Measurements from ENCODE around the gene UNCX.
"Not testable (repeated sequence)": the region's sequence is repeated elsewhere in the genome, so short reads cannot be mapped to it uniquely, and the experiment has no call there.

Gene UNCX

GRCh38 chr7:1278543-1278942 lies 45.9 kb downstream of the UNCX start:
- ATAC-seq (no peak), DNase-seq (no peak)

DNA sequence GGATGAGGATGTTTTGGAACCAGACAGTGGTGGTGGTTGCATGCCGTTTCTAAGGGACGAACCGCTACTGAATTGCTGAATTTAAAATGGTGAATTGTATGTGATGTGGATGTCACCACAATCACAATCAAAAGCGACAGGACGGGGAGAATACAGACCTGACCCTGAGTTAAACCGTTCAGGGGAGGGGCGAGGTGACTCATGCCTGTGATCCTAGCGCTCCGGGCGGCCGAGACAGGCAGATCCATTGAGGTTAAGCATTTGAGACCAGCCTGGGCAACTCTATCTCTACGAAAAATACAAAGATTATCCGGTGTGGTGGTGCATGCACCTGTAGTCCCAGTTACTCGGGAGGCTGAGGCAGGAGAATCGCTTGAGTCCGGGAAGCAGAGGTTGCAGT lies 46.4 kb downstream of the UNCX start:
- ATAC-seq = no peak
- DNase-seq = no peak

GRCh38 chr7:1279895-1280294 lies 47.2 kb downstream of the UNCX start:
- not testable (repeated sequence) for ATAC-seq, DNase-seq

- ATAC-seq = no peak
- no peak for DNase-seq
Observed at GRCh38 chr7:1281068-1281467, 48.4 kb downstream of the UNCX start.

GRCh38 chr7:1282679-1283078 lies 50.0 kb downstream of the UNCX start:
- DNase-seq (no peak), ATAC-seq (no peak)

GRCh38 chr7:1283337-1283736 lies 50.7 kb downstream of the UNCX start:
- DNase-seq = no peak
- ATAC-seq = no peak

DNA sequence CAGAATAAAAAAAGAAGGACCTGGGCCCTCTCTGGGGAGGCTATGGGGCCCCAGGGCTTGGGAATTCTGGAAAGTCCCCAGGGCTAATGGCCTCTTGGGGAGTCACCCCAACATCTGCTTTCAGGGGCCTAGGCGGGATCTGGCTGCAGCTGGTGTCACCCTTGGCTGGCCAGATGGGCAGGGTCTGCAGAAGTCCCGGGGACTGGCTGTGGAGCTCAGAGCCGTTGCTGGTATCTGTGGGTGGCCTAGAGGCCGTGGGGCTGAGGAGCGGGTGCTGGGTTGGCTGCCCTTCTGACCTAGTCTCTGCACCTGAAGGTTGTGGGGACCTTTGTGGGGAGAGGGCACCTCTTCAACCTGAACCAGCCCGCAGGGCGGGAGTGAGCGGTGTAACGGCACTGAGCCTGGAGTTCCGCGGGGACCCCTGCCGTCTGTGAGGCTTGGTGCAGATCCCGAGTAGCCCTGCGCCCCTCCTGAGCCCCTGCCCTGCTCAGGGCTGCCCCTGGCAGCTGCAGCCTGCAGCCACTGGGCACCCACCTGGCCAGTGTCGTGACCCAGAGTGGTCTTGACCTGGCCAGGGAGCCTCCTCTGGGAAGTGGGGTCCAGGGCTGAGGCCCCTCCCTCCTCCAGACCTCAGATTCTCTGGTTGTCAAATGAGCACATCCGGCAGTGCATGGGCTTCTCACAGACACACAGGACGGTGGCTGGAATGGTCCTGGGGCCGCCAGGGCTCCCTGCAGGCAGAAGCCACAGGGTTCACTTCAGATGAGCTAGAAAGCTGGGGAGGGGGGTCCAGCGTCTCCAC lies 51.5 kb downstream of the UNCX start:
- DNase-seq (no peak), ATAC-seq (no peak)

GRCh38 chr7:1284743-1285458 lies 52.2 kb downstream of the UNCX start:
- ATAC-seq (no peak), DNase-seq (no peak)

DNA sequence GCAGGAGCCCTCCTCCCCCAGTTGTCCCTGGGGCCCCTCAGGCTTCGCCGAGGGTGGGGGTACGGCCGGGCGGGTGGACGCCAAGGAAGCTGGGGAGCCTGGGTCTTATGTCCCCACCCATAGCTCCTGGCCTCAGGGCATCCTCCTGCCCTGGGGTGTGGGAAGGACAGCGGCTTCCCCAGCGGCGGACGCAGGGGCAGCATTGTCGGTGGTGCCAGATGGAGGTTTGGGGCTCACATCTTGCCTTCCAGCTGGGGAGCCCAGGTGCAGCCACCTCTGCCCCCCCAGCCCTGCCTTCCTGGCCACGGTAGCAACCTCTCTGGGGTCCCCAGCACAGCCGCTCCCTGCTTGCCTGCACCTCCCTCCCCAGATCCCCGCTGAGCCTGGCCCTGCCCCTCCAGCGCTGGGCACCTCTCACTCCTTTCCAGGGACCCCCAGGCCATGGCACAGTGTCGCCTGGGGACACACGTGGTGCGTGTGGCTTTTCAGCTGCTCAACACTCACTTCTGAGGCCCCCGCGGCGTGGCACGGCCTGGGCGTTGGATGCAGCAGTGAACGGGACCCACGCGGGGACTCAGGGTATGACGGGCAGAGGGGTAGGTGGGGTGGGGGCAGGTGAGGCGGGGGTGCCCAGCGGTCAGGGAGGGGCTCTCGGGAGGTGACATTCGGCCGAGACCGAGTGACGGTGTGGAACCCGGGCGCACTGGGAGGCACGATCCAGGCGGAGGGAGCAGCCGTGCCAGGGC lies 53.1 kb downstream of the UNCX start:
- ATAC-seq = no peak

More for the DNA sequence above, 53.1 kb downstream of the UNCX start:
- no peak for DNase-seq

Measured in stimulated activated naive CD8-positive, alpha-beta T cell treated with anti-CD3 and anti-CD28 coated beads, Interleukin-15, Interleukin-2, amounts not matched to agents 100 U/mL and 50 U/mL, for 24 hours (primary cell).